Nephron progenitor cell (in vitro differentiated cells): ENCODE measurements around the gene FSIP1.
A peak's percentile ranks its signal among the peaks of the same experiment; 100 is the strongest.

Source experiments
- DNase-seq: peaks from one replicate; pipeline ENCODE4 v3.0.0; 2021
- H3K27ac Mint-ChIP-seq: 2 replicates; pipeline ENCODE4 v1.8.0; 2021; ENCODE audit warnings: mild to moderate bottlenecking, moderate library complexity, mixed read lengths
- H3K27me3 Mint-ChIP-seq: 2 replicates; pipeline ENCODE4 v1.8.0; 2021; ENCODE audit warnings: mild to moderate bottlenecking, low read depth, mixed read lengths; ENCODE audit not compliant: poor library complexity
- H3K36me3 Mint-ChIP-seq: 2 replicates; pipeline ENCODE4 v1.8.0; 2021; ENCODE audit warnings: low read depth, mixed read lengths
- H3K4me1 Mint-ChIP-seq: 2 replicates; pipeline ENCODE4 v1.8.0; 2021; ENCODE audit warnings: mixed read lengths
- H3K4me3 Mint-ChIP-seq: 2 replicates; pipeline ENCODE4 v1.8.0; 2021; ENCODE audit warnings: mild to moderate bottlenecking, moderate library complexity, mixed read lengths
- H3K9me3 Mint-ChIP-seq: 2 replicates; pipeline ENCODE4 v1.8.0; 2021; ENCODE audit warnings: mild to moderate bottlenecking, moderate library complexity, mixed read lengths
- CTCF ChIP-seq: fragments of 200-600 bp; sonication (generic); IDR thresholded peaks from 2 replicates; pipeline ENCODE4 v1.5.0; 2021; ENCODE audit warnings: antibody characterized with exemption

FSIP1 gene

GRCh38 chr15:39657181-39657580 lies 125.5 kb downstream of the FSIP1 start:
- no peaks in the 10 kb centered on the region for H3K27me3 Mint-ChIP-seq
- peaks cover 11% of the 10 kb centered on the region for H3K4me1 Mint-ChIP-seq

GRCh38 chr15:39654304-39654703 lies 128.3 kb downstream of the FSIP1 start:
- no peak overlapping the region for H3K27ac Mint-ChIP-seq
- peaks cover 7% of the 10 kb centered on the region for H3K9me3 Mint-ChIP-seq
- no peak overlapping the region for H3K4me3 Mint-ChIP-seq
- no peaks in the 10 kb centered on the region for H3K27me3 Mint-ChIP-seq
- peaks cover 4% of the 10 kb centered on the region for H3K36me3 Mint-ChIP-seq
- TF ChIP-seq CTCF, result no peak
- peaks cover 19% of the 10 kb centered on the region for H3K4me1 Mint-ChIP-seq
- DNase-seq, result no peak

More at GRCh38 chr15:39657181-39657580, 125.5 kb downstream of the FSIP1 start:
- peaks cover 16% of the 10 kb centered on the region for H3K9me3 Mint-ChIP-seq
- DNase-seq, result no peak
- H3K27ac Mint-ChIP-seq, result no peak overlapping the region
- H3K36me3 Mint-ChIP-seq, result peaks cover 4% of the 10 kb centered on the region
- TF ChIP-seq CTCF, result no peak
- no peak overlapping the region for H3K4me3 Mint-ChIP-seq

GRCh38 chr15:39651881-39652280 lies 130.8 kb downstream of the FSIP1 start:
- Mint-ChIP-seq H3K9me3 (no peaks in the 10 kb centered on the region), H3K4me3 (peak overlapping the region; percentile 8), H3K4me1 (peaks cover 19% of the 10 kb centered on the region), H3K27me3 (no peaks in the 10 kb centered on the region), H3K27ac (no peak overlapping the region), H3K36me3 (no peaks in the 10 kb centered on the region)
- TF ChIP-seq CTCF, result no peak
- DNase-seq, result no peak

GRCh38 chr15:39651295-39651694 lies 131.3 kb downstream of the FSIP1 start:
- Mint-ChIP-seq H3K4me3 (no peak overlapping the region), H3K9me3 (no peaks in the 10 kb centered on the region), H3K36me3 (no peaks in the 10 kb centered on the region), H3K27me3 (no peaks in the 10 kb centered on the region), H3K4me1 (peaks cover 19% of the 10 kb centered on the region), H3K27ac (no peak overlapping the region)
- no peak for TF ChIP-seq CTCF
- DNase-seq, result no peak

GRCh38 chr15:39649757-39650156 lies 132.9 kb downstream of the FSIP1 start:
- DNase-seq, result no peak
- H3K27ac Mint-ChIP-seq, result peak overlapping the region; percentile 6
- no peak overlapping the region for H3K4me3 Mint-ChIP-seq
- H3K4me1 Mint-ChIP-seq, result peaks cover 24% of the 10 kb centered on the region
- no peaks in the 10 kb centered on the region for H3K36me3 Mint-ChIP-seq
- TF ChIP-seq CTCF, result no peak
- no peaks in the 10 kb centered on the region for H3K9me3 Mint-ChIP-seq
- H3K27me3 Mint-ChIP-seq, result no peaks in the 10 kb centered on the region

- H3K36me3 Mint-ChIP-seq, result no peaks in the 10 kb centered on the region
- no peak for DNase-seq
- H3K27me3 Mint-ChIP-seq, result no peaks in the 10 kb centered on the region
- no peaks in the 10 kb centered on the region for H3K9me3 Mint-ChIP-seq
- TF ChIP-seq CTCF, result no peak
- no peak overlapping the region for H3K4me3 Mint-ChIP-seq
- no peak overlapping the region for H3K27ac Mint-ChIP-seq
- peaks cover 38% of the 10 kb centered on the region for H3K4me1 Mint-ChIP-seq
Measured at GRCh38 chr15:39646425-39646824, 136.2 kb downstream of the FSIP1 start.
